ENCODE measurements around the gene CTNNA3. TPM values are rescaled to one million over a fixed set of nuclear protein-coding genes. Genes with fewer than 3 reads are reported as not detected.

Gene CTNNA3
- total and polyA plus RNA-seq, 2 donors (not counting 3 experiments of a cell fraction or from before 2014, with no cell fraction given) = not detected

GRCh38 chr10:67282871-67283270, 413.1 kb downstream of the CTNNA3 start:
- Histone ChIP-seq H3K4me3 (replicated peaks in 1 of 3; ENCODE audit: insufficient read depth in 1 of 3, low read depth in 1 of 3, low read length in 3 of 3) (no peak overlapping the region), H3K4me2 (ENCODE audit: insufficient read depth, low read length) (no peak overlapping the region), H3K27ac (ENCODE audit: insufficient read depth, low read depth, low read length) (no peak overlapping the region), H3K79me2 (ENCODE audit: control insufficient read depth, insufficient read depth, low read length) (no peaks in the 10 kb centered on the region), H3K27me3 (ENCODE audit: control insufficient read depth in 2 of 2, insufficient read depth in 2 of 2, low read length in 2 of 2) (no peaks in the 10 kb centered on the region), H4K20me1 (replicated peaks; ENCODE audit: control insufficient read depth, extremely low read depth, insufficient read depth, low read length) (no peaks in the 10 kb centered on the region), H3K4me1 (ENCODE audit: control insufficient read depth, extremely low read depth, insufficient read depth, low read length) (no peaks in the 10 kb centered on the region), H3K36me3 (ENCODE audit: control insufficient read depth in 2 of 2, extremely low read depth in 1 of 2, insufficient read depth in 2 of 2, low read length in 2 of 2) (no peaks in the 10 kb centered on the region), H3K9me1 (replicated peaks; ENCODE audit: control insufficient read depth, extremely low read depth, insufficient read depth, low read length) (no peaks in the 10 kb centered on the region), H3K9me3 (replicated peaks; ENCODE audit: control insufficient read depth, insufficient read depth, low read length) (no peaks in the 10 kb centered on the region), H2AFZ (ENCODE audit: low read depth, low read length) (no peak overlapping the region), H3K9ac (replicated peaks; ENCODE audit: extremely low read depth, insufficient read depth, low read length) (no peak overlapping the region)
- TF ChIP-seq MYC (IDR thresholded peaks at IDR 0.05; ENCODE audit: low read depth, low read length) = no peak
- TF ChIP-seq MAX (IDR thresholded peaks at IDR 0.05; ENCODE audit: insufficient read depth, insufficient read length) = no peak
- TF ChIP-seq POLR2A (IDR thresholded peaks at IDR 0.05; ENCODE audit: low read depth, low read length) = no peak
- TF ChIP-seq CTCF (IDR thresholded peaks at IDR 0.05; ENCODE audit: extremely low read depth in 1 of 2, insufficient read depth in 1 of 2, low read depth in 1 of 2, low read length in 2 of 2) = no peak
- intact Hi-C loops (cut with micrococcal nuclease) (no loop called here), dilution Hi-C loops (cut with MboI; ENCODE audit: extremely low pct_ligation_motif_present, low sequenced_read_pairs) (no loop called here)
- FAIRE-seq (no peak), DNase-seq (ENCODE audit: low read depth, low spot score) (no peak)
- ChIA-PET CTCF (no interaction called here), POLR2A (no interaction called here)
- BruUV-seq (replicated peaks) = no TSS peak

- Histone ChIP-seq H3K4me2 (ENCODE audit: insufficient read depth, low read length) (no peak overlapping the region), H3K79me2 (ENCODE audit: control insufficient read depth, insufficient read depth, low read length) (no peaks in the 10 kb centered on the region), H3K27ac (ENCODE audit: insufficient read depth, low read depth, low read length) (no peak overlapping the region), H3K36me3 (ENCODE audit: control insufficient read depth in 2 of 2, extremely low read depth in 1 of 2, insufficient read depth in 2 of 2, low read length in 2 of 2) (no peaks in the 10 kb centered on the region), H2AFZ (ENCODE audit: low read depth, low read length) (no peak overlapping the region), H3K27me3 (ENCODE audit: control insufficient read depth in 2 of 2, insufficient read depth in 2 of 2, low read length in 2 of 2) (no peaks in the 10 kb centered on the region), H3K9me3 (replicated peaks; ENCODE audit: control insufficient read depth, insufficient read depth, low read length) (no peaks in the 10 kb centered on the region), H3K9ac (replicated peaks; ENCODE audit: extremely low read depth, insufficient read depth, low read length) (no peak overlapping the region), H3K4me1 (ENCODE audit: control insufficient read depth, extremely low read depth, insufficient read depth, low read length) (no peaks in the 10 kb centered on the region), H3K4me3 (replicated peaks in 1 of 3; ENCODE audit: insufficient read depth in 1 of 3, low read depth in 1 of 3, low read length in 3 of 3) (no peak overlapping the region), H4K20me1 (replicated peaks; ENCODE audit: control insufficient read depth, extremely low read depth, insufficient read depth, low read length) (no peaks in the 10 kb centered on the region), H3K9me1 (replicated peaks; ENCODE audit: control insufficient read depth, extremely low read depth, insufficient read depth, low read length) (no peaks in the 10 kb centered on the region)
- no TSS peak for BruUV-seq (replicated peaks)
- ChIA-PET POLR2A (no interaction called here), CTCF (no interaction called here)
- FAIRE-seq (no peak), DNase-seq (ENCODE audit: low read depth, low spot score) (no peak)
- dilution Hi-C loops (cut with MboI; ENCODE audit: extremely low pct_ligation_motif_present, low sequenced_read_pairs) = no loop called here
- TF ChIP-seq GATA2 (IDR thresholded peaks at IDR 0.05; ENCODE audit: insufficient read depth, insufficient read length, low read depth, low read length) (no peak), POLR2A (IDR thresholded peaks at IDR 0.05; ENCODE audit: low read depth, low read length) (no peak), EZH2 (IDR thresholded peaks at IDR 0.05; ENCODE audit: borderline replicate concordance, low read depth, low read length, severe bottlenecking) (no peak)
- intact Hi-C loops (cut with micrococcal nuclease) = no loop called here
These were observed 415.6 kb downstream of the CTNNA3 start for GRCh38 chr10:67280405-67280804.
